ENCODE data around the gene GTPBP6. TPM values are rescaled to one million over a fixed set of nuclear protein-coding genes. Genes with fewer than 3 reads are reported as not detected.
"Not testable (repeated sequence)": the region's sequence is repeated elsewhere in the genome, so short reads cannot be mapped to it uniquely, and the experiment has no call there.

The GTPBP6 gene
- total RNA-seq, 4 donors from 2014 or later = 26.2 to 65.3 (median 35.7) TPM

DNA sequence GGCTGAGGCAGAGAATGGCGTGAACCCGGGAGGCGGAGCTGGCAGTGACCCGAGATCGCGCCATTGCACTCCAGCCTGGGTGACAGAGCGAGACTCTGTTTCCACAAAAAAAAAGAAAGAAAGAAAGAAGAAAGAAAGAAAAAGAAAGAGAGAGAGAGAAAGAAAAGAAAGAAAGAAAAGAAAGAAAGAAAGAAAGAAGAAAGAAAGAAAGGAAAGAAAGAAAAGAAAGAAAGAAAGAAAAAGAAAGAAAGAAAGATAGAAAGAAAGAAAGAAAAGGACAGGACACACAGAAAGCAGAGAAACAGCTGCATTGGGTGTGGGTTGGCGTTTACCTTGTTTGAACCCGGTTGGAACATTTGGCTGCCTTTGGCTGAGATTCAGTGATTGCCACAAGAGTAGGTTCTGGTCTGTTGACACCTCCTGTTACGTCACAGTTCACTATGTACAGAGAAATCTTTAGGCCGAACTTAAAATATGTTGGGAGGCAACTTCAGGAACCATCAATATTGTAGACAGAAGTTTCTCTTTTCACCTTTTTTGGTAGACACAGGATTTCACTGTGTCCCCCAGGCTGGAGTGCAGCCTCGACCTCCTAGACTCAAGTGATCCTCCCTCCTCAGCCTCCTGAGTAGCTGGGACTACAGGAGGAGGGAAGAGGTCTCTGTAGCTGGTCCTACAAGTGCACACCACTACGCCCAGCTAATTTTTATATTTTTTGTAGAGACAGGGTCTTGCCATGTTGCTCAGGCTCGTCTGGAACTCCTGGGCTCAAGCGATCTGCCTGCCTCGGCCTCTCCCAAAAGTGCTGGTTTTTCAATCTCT, 53.8 kb downstream of the GTPBP6 start:
- TF ChIP-seq, protein P1, sequence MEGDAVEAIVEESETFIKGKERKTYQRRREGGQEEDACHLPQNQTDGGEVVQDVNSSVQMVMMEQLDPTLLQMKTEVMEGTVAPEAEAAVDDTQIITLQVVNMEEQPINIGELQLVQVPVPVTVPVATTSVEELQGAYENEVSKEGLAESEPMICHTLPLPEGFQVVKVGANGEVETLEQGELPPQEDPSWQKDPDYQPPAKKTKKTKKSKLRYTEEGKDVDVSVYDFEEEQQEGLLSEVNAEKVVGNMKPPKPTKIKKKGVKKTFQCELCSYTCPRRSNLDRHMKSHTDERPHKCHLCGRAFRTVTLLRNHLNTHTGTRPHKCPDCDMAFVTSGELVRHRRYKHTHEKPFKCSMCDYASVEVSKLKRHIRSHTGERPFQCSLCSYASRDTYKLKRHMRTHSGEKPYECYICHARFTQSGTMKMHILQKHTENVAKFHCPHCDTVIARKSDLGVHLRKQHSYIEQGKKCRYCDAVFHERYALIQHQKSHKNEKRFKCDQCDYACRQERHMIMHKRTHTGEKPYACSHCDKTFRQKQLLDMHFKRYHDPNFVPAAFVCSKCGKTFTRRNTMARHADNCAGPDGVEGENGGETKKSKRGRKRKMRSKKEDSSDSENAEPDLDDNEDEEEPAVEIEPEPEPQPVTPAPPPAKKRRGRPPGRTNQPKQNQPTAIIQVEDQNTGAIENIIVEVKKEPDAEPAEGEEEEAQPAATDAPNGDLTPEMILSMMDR (IDR thresholded peaks at IDR 0.05) = no peak
- TF ChIP-seq POLR2A (IDR thresholded peaks at IDR 0.05) = no peak
- no peaks in the 10 kb centered on the region for H3K9me3 ChIP-seq
- no peaks in the 10 kb centered on the region for H3K4me1 ChIP-seq
- intact Hi-C loops (cut with DNase I; ENCODE audit: low total_unique reads) = no loop called here
- no peak overlapping the region for H3K4me3 ChIP-seq
- no peaks in the 10 kb centered on the region for H3K36me3 ChIP-seq
- DNase-seq = no peak
- H3K27me3 ChIP-seq = no peaks in the 10 kb centered on the region
- H3K27ac ChIP-seq = no peak overlapping the region

DNA sequence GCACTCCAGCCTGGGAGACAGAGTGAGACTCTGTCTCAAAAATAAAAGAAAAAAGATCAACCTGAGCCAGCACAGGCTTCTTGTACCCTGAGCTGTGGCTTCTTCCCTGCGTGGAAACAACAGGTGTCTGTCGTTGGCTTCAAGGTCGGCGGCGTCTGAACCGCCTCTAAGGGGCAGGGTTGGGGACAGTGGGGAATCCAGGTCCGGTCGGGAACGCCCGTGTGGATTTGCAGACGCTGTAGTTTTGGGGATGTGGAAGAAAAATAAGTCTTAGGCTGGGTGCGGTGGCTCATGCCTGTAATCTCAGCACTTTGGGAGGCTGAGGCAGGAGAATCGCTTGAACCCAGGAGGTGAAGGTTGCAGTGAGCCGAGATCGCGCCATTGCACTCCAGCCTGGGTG, 54.6 kb downstream of the GTPBP6 start:
- intact Hi-C loops (cut with DNase I; ENCODE audit: low total_unique reads); DNase-seq; H3K4me1 ChIP-seq; H3K27me3 ChIP-seq; H3K36me3 ChIP-seq; H3K27ac ChIP-seq; H3K9me3 ChIP-seq; H3K4me3 ChIP-seq: not testable (repeated sequence)

DNA sequence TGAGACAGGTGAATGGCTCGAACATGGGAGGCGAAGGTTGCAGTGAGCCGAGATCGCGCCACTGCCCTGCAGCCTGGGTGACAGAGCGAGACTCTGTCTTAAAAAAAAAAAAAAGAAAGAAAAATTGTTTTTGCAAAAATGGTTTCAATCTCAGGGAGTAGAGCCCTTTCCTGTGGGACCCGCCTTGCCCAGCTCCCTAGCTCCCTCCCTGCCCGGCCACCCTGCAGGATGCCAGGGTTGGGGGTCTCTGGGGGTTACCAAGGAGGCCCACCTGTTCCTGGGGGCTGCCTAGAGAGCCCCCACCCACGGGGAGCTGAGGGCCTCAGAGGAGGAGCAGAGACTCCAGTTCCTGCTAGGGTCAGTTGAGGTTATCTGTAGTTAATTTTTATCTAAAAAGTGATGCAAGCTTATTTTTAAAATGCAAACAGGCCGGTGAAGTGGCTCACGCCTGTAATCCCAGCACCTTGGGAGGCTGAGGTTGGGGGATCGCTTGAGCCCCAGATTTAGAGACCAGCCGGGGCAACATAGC, 56.2 kb downstream of the GTPBP6 start:
- H3K36me3 ChIP-seq = no peaks in the 10 kb centered on the region
- no peak overlapping the region for H3K4me3 ChIP-seq
- no peaks in the 10 kb centered on the region for H3K4me1 ChIP-seq
- no peak overlapping the region for H3K27ac ChIP-seq
- H3K9me3 ChIP-seq = no peaks in the 10 kb centered on the region
- no peak for DNase-seq
- intact Hi-C loops (cut with DNase I; ENCODE audit: low total_unique reads) = no loop called here
- TF ChIP-seq POLR2A (IDR thresholded peaks at IDR 0.05) = no peak
- TF ChIP-seq, protein P1 (IDR thresholded peaks at IDR 0.05) = no peak
- H3K27me3 ChIP-seq = no peaks in the 10 kb centered on the region

DNA sequence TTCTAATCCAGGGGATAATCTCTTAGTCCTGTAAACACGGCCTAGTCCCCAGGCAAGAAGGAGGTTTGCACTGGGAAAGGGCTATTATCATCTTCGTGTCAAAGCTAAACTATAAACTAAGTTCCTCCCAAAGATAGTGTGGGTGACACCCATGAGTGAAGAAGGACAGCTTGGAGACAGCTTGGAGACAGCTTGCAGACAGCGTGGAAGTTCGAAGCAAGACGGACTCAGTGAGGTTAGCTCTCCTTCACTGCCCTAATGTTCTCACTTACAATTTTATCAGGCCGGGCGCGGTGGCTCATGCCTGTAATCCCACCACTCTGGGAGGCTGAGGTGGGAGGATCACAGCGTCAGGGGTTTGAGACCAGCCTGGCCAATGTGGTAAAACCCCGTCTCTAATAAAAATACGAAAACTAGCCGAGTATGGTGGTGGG, 56.7 kb downstream of the GTPBP6 start:
- H3K9me3 ChIP-seq = no peaks in the 10 kb centered on the region
- no peak overlapping the region for H3K4me3 ChIP-seq
- H3K4me1 ChIP-seq = no peaks in the 10 kb centered on the region
- TF ChIP-seq POLR2A (IDR thresholded peaks at IDR 0.05) = no peak
- TF ChIP-seq, protein P1 (IDR thresholded peaks at IDR 0.05) = no peak
- no peaks in the 10 kb centered on the region for H3K27me3 ChIP-seq
- intact Hi-C loops (cut with DNase I; ENCODE audit: low total_unique reads) = no loop called here
- H3K36me3 ChIP-seq = no peaks in the 10 kb centered on the region
- no peak for DNase-seq
- H3K27ac ChIP-seq = no peak overlapping the region

DNA sequence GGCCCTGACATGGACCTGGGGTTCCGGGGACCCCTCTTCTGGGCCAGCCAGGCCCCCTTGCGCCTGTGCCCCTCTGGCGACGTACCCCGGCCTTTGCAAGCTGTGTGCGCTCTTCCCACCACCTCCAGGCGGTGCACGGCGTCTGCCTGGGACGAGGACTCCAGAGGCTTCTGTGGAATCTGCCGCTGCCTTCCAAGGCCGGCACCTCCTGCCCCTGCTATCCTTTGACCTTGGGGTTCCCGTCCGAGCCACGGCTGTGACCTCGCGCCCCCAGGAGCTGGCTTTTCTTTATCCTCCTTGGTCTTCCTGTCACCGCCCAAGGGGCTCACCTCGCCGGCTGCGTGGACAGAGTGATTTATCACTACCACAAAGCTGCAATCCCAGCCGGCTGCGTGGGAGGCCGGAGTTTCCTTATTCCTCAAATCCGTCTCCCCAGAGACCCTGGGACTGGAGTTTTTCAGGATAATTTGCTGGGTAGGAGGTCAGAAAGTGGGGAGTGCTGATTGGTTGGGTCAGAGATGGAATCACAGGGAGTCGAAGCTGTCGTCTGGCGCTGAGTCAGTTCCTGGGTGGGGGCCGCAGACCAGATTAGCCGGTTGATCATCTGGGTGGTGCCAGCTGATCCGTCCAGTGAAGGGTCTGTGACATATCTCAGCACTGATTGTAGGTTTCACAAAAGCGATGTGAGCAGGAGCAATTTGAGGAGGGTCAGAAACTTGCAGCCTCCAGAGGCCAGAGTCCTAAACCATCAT, 57.3 kb downstream of the GTPBP6 start:
- intact Hi-C loops (cut with DNase I; ENCODE audit: low total_unique reads) = no loop called here
- DNase-seq = no peak
- no peak for TF ChIP-seq POLR2A (IDR thresholded peaks at IDR 0.05)
- TF ChIP-seq, protein P1 (IDR thresholded peaks at IDR 0.05) = no peak
- Histone ChIP-seq H3K36me3 (no peaks in the 10 kb centered on the region), H3K9me3 (no peaks in the 10 kb centered on the region), H3K4me1 (no peaks in the 10 kb centered on the region), H3K27me3 (no peaks in the 10 kb centered on the region), H3K4me3 (no peak overlapping the region), H3K27ac (no peak overlapping the region)

Data from uterus (tissue), 4 donors.